CD8-positive, alpha-beta memory T cell (primary cell): ENCODE data around the gene ASNSD1. TPM values are rescaled to one million over a fixed set of nuclear protein-coding genes. Genes with fewer than 3 reads are reported as not detected.

Source experiments
- polyA plus RNA-seq: library from polyadenylated mRNA; unstranded; fragments of 300-500 nt; fragmentation: Illumina TruSeq; gene quantifications from one replicate; pipeline ENCODE4 v1.2.3, GENCODE V29; 2021
- total RNA-seq, 2 experiments: library from RNA; stranded (reverse); gene quantifications; one replicate each; pipeline ENCODE4 v1.2.3, GENCODE V29; 2021

ASNSD1 gene
- total and polyA plus RNA-seq, 3 experiments from 2014 or later, result 54.2 to 61.9 (median 58.0) TPM

Other genes starting within 250 kb of the ASNSD1 start
- gene WDR75, start 220.0 kb upstream of the ASNSD1 start, total RNA-seq, result 100 to 1,000 TPM in 1 of 2 experiments, 10 to 100 TPM in 1; 95.3 to 101 TPM
- gene WDR75, start 220.0 kb upstream of the ASNSD1 start, polyA plus RNA-seq, result 14.6 TPM
- 1 to 10 TPM; 1.9 to 2.7 TPM for gene SLC40A1, start 80.7 kb upstream of the ASNSD1 start, total RNA-seq
- gene SLC40A1, start 80.7 kb upstream of the ASNSD1 start, polyA plus RNA-seq, result 13.7 TPM
- 1 to 10 TPM; 3.2 to 3.3 TPM for gene ANKAR, start 13.2 kb downstream of the ASNSD1 start, total RNA-seq
- gene ANKAR, start 13.2 kb downstream of the ASNSD1 start, polyA plus RNA-seq, result 4.5 TPM
- gene OSGEPL1, start 101.3 kb downstream of the ASNSD1 start, total RNA-seq, result 10 to 100 TPM; 12.5 to 13.7 TPM
- 10.3 TPM for gene OSGEPL1, start 101.3 kb downstream of the ASNSD1 start, polyA plus RNA-seq
- gene ORMDL1, start 122.9 kb downstream of the ASNSD1 start, total RNA-seq, result 10 to 100 TPM; 88.4 to 89.5 TPM
- gene ORMDL1, start 122.9 kb downstream of the ASNSD1 start, polyA plus RNA-seq, result 100 TPM
- 10 to 100 TPM; 42.8 to 45.0 TPM for gene PMS1, start 123.0 kb downstream of the ASNSD1 start, total RNA-seq
- 20.7 TPM for gene PMS1, start 123.0 kb downstream of the ASNSD1 start, polyA plus RNA-seq